CD4-positive, alpha-beta T cell treated with Interleukin-1 beta for 1 hour (primary cell): ENCODE measurements around the gene SCFD1.
"Not testable (repeated sequence)": the region's sequence is repeated elsewhere in the genome, so short reads cannot be mapped to it uniquely, and the experiment has no call there.

Experiments used
- DNase-seq, 2 donors: peaks; one replicate each; pipeline ENCODE4 v3.0.0-alpha.2; 2020 to 2022

The SCFD1 gene

GRCh38 chr14:30680036-30680435, 57.9 kb downstream of the SCFD1 start:
- DNase-seq = no peak

- DNase-seq = not testable (repeated sequence)
Measured at GRCh38 chr14:30680776-30681175, 58.7 kb downstream of the SCFD1 start.

- DNase-seq = no peak
Measured at GRCh38 chr14:30681752-30682355, 59.7 kb downstream of the SCFD1 start.

- peak in 1 of 2 donors; percentile 69 for DNase-seq
Measured at GRCh38 chr14:30690487-30691355, 68.6 kb downstream of the SCFD1 start.

- DNase-seq = no peak
Measured at GRCh38 chr14:30691751-30692398, 69.8 kb downstream of the SCFD1 start.

GRCh38 chr14:30692669-30693068, 70.5 kb downstream of the SCFD1 start:
- DNase-seq = no peak

- no peak for DNase-seq
Measured at GRCh38 chr14:30698463-30698862, 76.3 kb downstream of the SCFD1 start.

GRCh38 chr14:30706704-30707103, 84.6 kb downstream of the SCFD1 start:
- DNase-seq = no peak

- no peak for DNase-seq
Measured at GRCh38 chr14:30708157-30708556, 86.0 kb downstream of the SCFD1 start.

GRCh38 chr14:30709201-30709600, 87.1 kb downstream of the SCFD1 start:
- DNase-seq = no peak

- DNase-seq = no peak
Measured at GRCh38 chr14:30710876-30711275, 88.8 kb downstream of the SCFD1 start.

GRCh38 chr14:30719137-30719536, 97.0 kb downstream of the SCFD1 start:
- no peak for DNase-seq

- no peak for DNase-seq
Measured at GRCh38 chr14:30725763-30726162, 103.6 kb downstream of the SCFD1 start.

- DNase-seq = no peak
Measured at GRCh38 chr14:30728471-30728870, 106.4 kb downstream of the SCFD1 start.

GRCh38 chr14:30737916-30738315, 115.8 kb downstream of the SCFD1 start:
- no peak for DNase-seq

- no peak for DNase-seq
Measured at GRCh38 chr14:30738978-30739377, 116.9 kb downstream of the SCFD1 start.

GRCh38 chr14:30748343-30748742, 126.2 kb downstream of the SCFD1 start:
- DNase-seq = no peak

GRCh38 chr14:30751646-30752416, 129.7 kb downstream of the SCFD1 start:
- no peak for DNase-seq

GRCh38 chr14:30753452-30753851, 131.3 kb downstream of the SCFD1 start:
- no peak for DNase-seq

GRCh38 chr14:30754778-30755177, 132.7 kb downstream of the SCFD1 start:
- DNase-seq = no peak

- no peak for DNase-seq
Measured at GRCh38 chr14:30756594-30756993, 134.5 kb downstream of the SCFD1 start.

- no peak for DNase-seq
Measured at GRCh38 chr14:30757082-30757481, 135.0 kb downstream of the SCFD1 start.
